Measurements from ENCODE around the gene TYW1B.
"Not testable (repeated sequence)": the region's sequence is repeated elsewhere in the genome, so short reads cannot be mapped to it uniquely, and the experiment has no call there.

- TF ChIP-seq POLR2A, CTCF (IDR thresholded peaks at IDR 0.05): not testable (repeated sequence)
Measured at GRCh38 chr7:72790048-72790697, 37.8 kb downstream of the TYW1B start.

All from esophagus squamous epithelium (tissue), 4 donors.